Naive thymus-derived CD4-positive, alpha-beta T cell (primary cell): ENCODE results near the gene HBA2. TPM values are rescaled to one million over a fixed set of nuclear protein-coding genes. Genes with fewer than 3 reads are reported as not detected.
A peak's percentile ranks its signal among the peaks of the same experiment; 100 is the strongest.
"Not testable (repeated sequence)": the region's sequence is repeated elsewhere in the genome, so short reads cannot be mapped to it uniquely, and the experiment has no call there.

Experiments used
- ATAC-seq: fragments of 150-1000 bp; cut with Tn5 transposase; 2 replicates; pipeline ENCODE4 v1.10.0; 2021; ENCODE audit warnings: mild to moderate bottlenecking, moderate library complexity
- CTCF ChIA-PET: fragments of 350-600 bp; sonication (Branson Sonifier 250); formaldehyde crosslinking; loops from one replicate; lab custom pipeline; 2021; ENCODE audit warnings: antibody characterized with exemption; lab: Charles Lee
- POLR2A ChIA-PET: fragments of 350-600 bp; sonication (Branson Sonifier 250); formaldehyde crosslinking; loops from one replicate; lab custom pipeline; 2021; ENCODE audit warnings: antibody characterized with exemption, inconsistent platforms; lab: Charles Lee
- DNase-seq, 9 donors: peaks; one replicate each; pipeline versions ENCODE4 v3.0.0 to v3.0.0-alpha.2; 2020 to 2022; ENCODE audit warnings: mixed read lengths in 1 of 9
- H3K27ac ChIP-seq: one replicate; pipeline ENCODE4 v1.7.0; 2013; ENCODE audit warnings: mild to moderate bottlenecking, low read depth, low read length, moderate library complexity
- H3K27me3 ChIP-seq, 2 donors: one replicate each; pipeline ENCODE4 v1.7.0; 2013; ENCODE audit warnings: low read length in 2 of 2, mild to moderate bottlenecking in 2 of 2, moderate library complexity in 2 of 2; ENCODE audit not compliant: control insufficient read depth in 2 of 2, insufficient read depth in 2 of 2
- H3K36me3 ChIP-seq, 3 experiments: 1 replicate in 2 of 3; 2 replicates in 1 of 3; pipeline ENCODE4 v1.7.0; 2013; ENCODE audit warnings: low read length in 3 of 3, mild to moderate bottlenecking in 3 of 3, moderate library complexity in 1 of 3; ENCODE audit not compliant: insufficient read depth in 3 of 3, control insufficient read depth in 2 of 3
- H3K4me1 ChIP-seq, 2 donors: one replicate each; pipeline ENCODE4 v1.7.0; 2013; ENCODE audit warnings: low read length in 2 of 2, mild to moderate bottlenecking in 2 of 2, moderate library complexity in 1 of 2; ENCODE audit not compliant: control insufficient read depth in 2 of 2, insufficient read depth in 2 of 2
- H3K4me3 ChIP-seq: 2 replicates; pipeline ENCODE4 v1.7.0; 2013; ENCODE audit warnings: mild to moderate bottlenecking, low read length
- H3K9me3 ChIP-seq, 3 experiments: 1 replicate in 2 of 3; 2 replicates in 1 of 3; pipeline ENCODE4 v1.7.0; 2013; ENCODE audit warnings: low read length in 3 of 3; ENCODE audit not compliant: control insufficient read depth in 2 of 3
- H3K27ac Mint-ChIP-seq, 9 donors: one replicate each; pipeline ENCODE4 v1.8.0; 2020 to 2022; ENCODE audit warnings: mixed read lengths in 9 of 9, mild to moderate bottlenecking in 8 of 9, moderate library complexity in 5 of 9, inconsistent platforms in 2 of 9
- H3K27me3 Mint-ChIP-seq, 5 donors: one replicate each; pipeline ENCODE4 v1.8.0; 2021 to 2022; ENCODE audit warnings: mixed read lengths in 5 of 5, mild to moderate bottlenecking in 1 of 5
- H3K36me3 Mint-ChIP-seq, 5 donors: one replicate each; pipeline ENCODE4 v1.8.0; 2020 to 2022; ENCODE audit warnings: mixed read lengths in 5 of 5, mild to moderate bottlenecking in 3 of 5, inconsistent platforms in 1 of 5
- H3K4me1 Mint-ChIP-seq, 7 donors: one replicate each; pipeline ENCODE4 v1.8.0; 2020 to 2022; ENCODE audit warnings: mixed read lengths in 7 of 7, mild to moderate bottlenecking in 3 of 7, inconsistent platforms in 1 of 7
- H3K4me3 Mint-ChIP-seq, 10 donors: one replicate each; pipeline ENCODE4 v1.8.0; 2020 to 2022; ENCODE audit warnings: mild to moderate bottlenecking in 10 of 10, mixed read lengths in 10 of 10, moderate library complexity in 6 of 10, inconsistent platforms in 2 of 10
- H3K9me3 Mint-ChIP-seq, 11 donors: one replicate each; pipeline ENCODE4 v1.8.0; 2020 to 2022; ENCODE audit warnings: mixed read lengths in 11 of 11, mild to moderate bottlenecking in 4 of 11, inconsistent platforms in 1 of 11, moderate library complexity in 1 of 11
- intact Hi-C, 2 donors: fragments of 100-400 bp; cut with micrococcal nuclease; formaldehyde crosslinking; loops; one replicate each; pipeline ENCODE4 v1.15.1; 2023
- polyA plus RNA-seq, 2 donors: library from polyadenylated mRNA; unstranded; fragments of 300-500 nt; fragmentation: Illumina TruSeq; gene quantifications; one replicate each; pipeline ENCODE4 v1.2.3, GENCODE V29; 2021
- total RNA-seq, 6 experiments: library from RNA in 5 of 6; stranded (reverse) in 5 of 6; gene quantifications; 1 replicate in 5 of 6; 2 replicates in 1 of 6; pipeline ENCODE4 v1.2.3 and lab custom pipeline; 2021 to 2026

Gene HBA2
- total and polyA plus RNA-seq, 7 experiments from 2014 or later = 0.63 to 10.4 (median 0.91) TPM; not detected in 3

- ChIA-PET POLR2A (no interaction called here), CTCF (no interaction called here)
Observed at GRCh38 chr16:166375-167121, 6.1 kb upstream of the HBA2 start.

GRCh38 chr16:167122-167690, 5.5 kb upstream of the HBA2 start:
- Mint-ChIP-seq H3K27ac (peak overlapping the region in 1 of 9 donors; percentile 15), H3K9me3 (peaks cover 0 to 2% (median 0%) of the 10 kb centered on the region in 11 donors), H3K4me3 (peak overlapping the region in 7 of 10 donors; percentile 1 to 77 (median 29)), H3K36me3 (peaks cover 0 to 4% (median 0%) of the 10 kb centered on the region in 5 donors), H3K4me1 (peaks cover 4 to 17% (median 9%) of the 10 kb centered on the region in 7 donors), H3K27me3 (peaks cover 34 to 67% (median 39%) of the 10 kb centered on the region in 5 donors)
- Histone ChIP-seq H3K4me1 (peaks cover 4 to 8% of the 10 kb centered on the region in 2 donors), H3K9me3 (no peaks in the 10 kb centered on the region), H3K36me3 (no peaks in the 10 kb centered on the region), H3K4me3 (no peak overlapping the region), H3K27ac (no peak overlapping the region), H3K27me3 (peaks cover 0 to 20% of the 10 kb centered on the region in 2 donors)
- intact Hi-C loops = no loop called here
- DNase-seq (no peak), ATAC-seq (no peak)
- ChIA-PET POLR2A (no interaction called here), CTCF (no interaction called here)

More at GRCh38 chr16:166375-167121, 6.1 kb upstream of the HBA2 start:
- H3K27me3 ChIP-seq = peaks cover 0 to 20% of the 10 kb centered on the region in 2 donors
- intact Hi-C loops = no loop called here
- H3K9me3 ChIP-seq = no peaks in the 10 kb centered on the region
- H3K36me3 ChIP-seq = no peaks in the 10 kb centered on the region
- ATAC-seq (peak; percentile 44), DNase-seq (peak in 1 of 9 donors; percentile 14)
- Mint-ChIP-seq H3K9me3 (peaks cover 0 to 2% (median 0%) of the 10 kb centered on the region in 11 donors), H3K27ac (peak overlapping the region in 1 of 9 donors; percentile 15), H3K36me3 (peaks cover 0 to 4% (median 0%) of the 10 kb centered on the region in 5 donors), H3K27me3 (peaks cover 35 to 64% (median 38%) of the 10 kb centered on the region in 5 donors), H3K4me3 (peak overlapping the region in 8 of 10 donors; percentile 23 to 78 (median 57)), H3K4me1 (peaks cover 4 to 17% (median 9%) of the 10 kb centered on the region in 7 donors)
- peaks cover 4 to 8% of the 10 kb centered on the region in 2 donors for H3K4me1 ChIP-seq
- no peak overlapping the region for H3K4me3 ChIP-seq
- no peak overlapping the region for H3K27ac ChIP-seq

- Mint-ChIP-seq H3K4me3 (no peak overlapping the region), H3K36me3 (peaks cover 0 to 4% (median 0%) of the 10 kb centered on the region in 5 donors), H3K27me3 (peaks cover 31 to 63% (median 39%) of the 10 kb centered on the region in 5 donors), H3K9me3 (peaks cover 0 to 2% (median 0%) of the 10 kb centered on the region in 11 donors), H3K27ac (no peak overlapping the region), H3K4me1 (peaks cover 4 to 17% (median 10%) of the 10 kb centered on the region in 7 donors)
- H3K36me3 ChIP-seq = no peaks in the 10 kb centered on the region
- DNase-seq (no peak), ATAC-seq (no peak)
- ChIA-PET POLR2A (interaction anchor here (0.7 kb wide), 1 partner anchor 1846 kb away, joined by 4 read pairs; no protein-coding TSS in a partner anchor), CTCF (no interaction called here)
- H3K4me3 ChIP-seq = no peak overlapping the region
- H3K27ac ChIP-seq = no peak overlapping the region
- intact Hi-C loops = no loop called here
- peaks cover 4 to 8% of the 10 kb centered on the region in 2 donors for H3K4me1 ChIP-seq
- H3K9me3 ChIP-seq = no peaks in the 10 kb centered on the region
- H3K27me3 ChIP-seq = peaks cover 0 to 20% of the 10 kb centered on the region in 2 donors
Observed at GRCh38 chr16:168424-168823, 4.3 kb upstream of the HBA2 start.

- Mint-ChIP-seq H3K27ac (peak overlapping the region in 1 of 9 donors; percentile 70), H3K27me3 (peaks cover 31 to 66% (median 39%) of the 10 kb centered on the region in 5 donors)
Observed at GRCh38 chr16:169014-169413, 3.7 kb upstream of the HBA2 start.

GRCh38 chr16:170088-170507, 2.6 kb upstream of the HBA2 start:
- intact Hi-C loops, H3K9me3 ChIP-seq, H3K27ac Mint-ChIP-seq: not testable (repeated sequence)

More at GRCh38 chr16:169014-169413, 3.7 kb upstream of the HBA2 start:
- Histone ChIP-seq H3K9me3 (no peaks in the 10 kb centered on the region), H3K36me3 (no peaks in the 10 kb centered on the region), H3K27ac (no peak overlapping the region), H3K4me1 (peaks cover 4 to 8% of the 10 kb centered on the region in 2 donors), H3K4me3 (no peak overlapping the region), H3K27me3 (peaks cover 0 to 20% of the 10 kb centered on the region in 2 donors)
- CTCF ChIA-PET = no interaction called here
- Mint-ChIP-seq H3K36me3 (peaks cover 0 to 4% (median 0%) of the 10 kb centered on the region in 5 donors), H3K4me3 (no peak overlapping the region), H3K9me3 (peaks cover 0 to 2% (median 0%) of the 10 kb centered on the region in 11 donors), H3K4me1 (peaks cover 4 to 17% (median 11%) of the 10 kb centered on the region in 7 donors)
- intact Hi-C loops = no loop called here
- ATAC-seq = no peak
- POLR2A ChIA-PET = no interaction called here
- DNase-seq = no peak

GRCh38 chr16:170788-171187, 1.9 kb upstream of the HBA2 start:
- peaks cover 47 to 75% (median 53%) of the 10 kb centered on the region in 5 donors for H3K27me3 Mint-ChIP-seq
- ATAC-seq (no peak), DNase-seq (no peak)
- Histone ChIP-seq H3K27me3 (peaks cover 0 to 19% of the 10 kb centered on the region in 2 donors), H3K36me3 (no peaks in the 10 kb centered on the region), H3K27ac (no peak overlapping the region), H3K4me3 (no peak overlapping the region), H3K4me1 (no peaks in the 10 kb centered on the region), H3K9me3 (no peaks in the 10 kb centered on the region)
- H3K4me3 Mint-ChIP-seq = peak overlapping the region in 1 of 10 donors; percentile 13
- ChIA-PET CTCF (interaction anchor here (0.9 kb wide), 1 partner anchor 11 kb away, joined by 4 read pairs; no protein-coding TSS in a partner anchor), POLR2A (no interaction called here)
- intact Hi-C loops = no loop called here
- H3K36me3 Mint-ChIP-seq = peaks cover 0 to 4% (median 0%) of the 10 kb centered on the region in 5 donors
- peaks cover 4 to 22% (median 16%) of the 10 kb centered on the region in 7 donors for H3K4me1 Mint-ChIP-seq
- H3K27ac Mint-ChIP-seq = no peak overlapping the region
- peaks cover 0 to 2% (median 0%) of the 10 kb centered on the region in 11 donors for H3K9me3 Mint-ChIP-seq

More at GRCh38 chr16:170088-170507, 2.6 kb upstream of the HBA2 start:
- Mint-ChIP-seq H3K4me1 (peaks cover 4 to 24% (median 17%) of the 10 kb centered on the region in 7 donors), H3K27me3 (peaks cover 40 to 73% (median 47%) of the 10 kb centered on the region in 5 donors)
- H3K4me3 Mint-ChIP-seq, H3K27ac ChIP-seq, DNase-seq, H3K4me3 ChIP-seq, H3K36me3 ChIP-seq, H3K9me3 Mint-ChIP-seq, H3K4me1 ChIP-seq, CTCF ChIA-PET, H3K36me3 Mint-ChIP-seq, POLR2A ChIA-PET, ATAC-seq: not testable (repeated sequence)
- peaks cover 0 to 20% of the 10 kb centered on the region in 2 donors for H3K27me3 ChIP-seq
